HCT116 (cell line): ENCODE measurements around the gene ADGRV1. TPM values are rescaled to one million over a fixed set of nuclear protein-coding genes. Genes with fewer than 3 reads are reported as not detected.

Experiments used
- ATAC-seq: fragments of 200-7000 bp; cut with Tn5 transposase; 2 replicates; pipeline ENCODE4 v1.9.1; 2020; ENCODE audit warnings: mild to moderate bottlenecking, moderate library complexity
- BruUV-seq: library from RNA; stranded (reverse); fragments of 400-500 nt; replicated peaks from 2 replicates; lab custom pipeline; 2021; lab: Mats Ljungman, UMichigan
- CTCF ChIA-PET: fragments of 300-600 bp; sonication (Branson Sonifier 250); formaldehyde crosslinking; loops from one replicate; lab custom pipeline; 2021; ENCODE audit warnings: antibody characterized with exemption; lab: Charles Lee
- POLR2A ChIA-PET: fragments of 300-600, 350-600 bp; sonication (Branson Sonifier 250); formaldehyde crosslinking; loops from one replicate; lab custom pipeline; 2021; ENCODE audit warnings: antibody characterized with exemption; lab: Charles Lee
- RAD21 ChIA-PET, 2 experiments: fragments of 300-600 bp; sonication (Branson Sonifier 250); formaldehyde crosslinking; loops; one replicate each; lab custom pipeline; 2023; ENCODE audit warnings: low total read pairs in 2 of 2; ENCODE audit not compliant: uncharacterized antibody in 2 of 2, unreplicated experiment in 2 of 2, low non-redundant PET in 1 of 2; lab: Charles Lee
- DNase-seq: peaks from one replicate; pipeline ENCODE4 v3.0.0-alpha.2; 2010; ENCODE audit warnings: low read depth, low spot score
- H2AFZ ChIP-seq: fragments of 200-600 bp; shearing (Covaris generic), sonication (generic); 2 replicates; pipeline ENCODE4 v1.6.1; 2017; ENCODE audit warnings: low read depth, mixed run types, mixed read lengths, antibody characterized with exemption, low read length; ENCODE audit not compliant: poor library complexity, severe bottlenecking
- H3K27ac ChIP-seq: 2 replicates; pipeline ENCODE4 v1.5.1; 2012; ENCODE audit warnings: low read depth, low read length
- H3K27me3 ChIP-seq: fragments of 200-600 bp; sonication (generic); 2 replicates; pipeline ENCODE4 v1.6.1; 2016; ENCODE audit warnings: mixed run types, low read length, mixed read lengths; ENCODE audit not compliant: insufficient read depth
- H3K36me3 ChIP-seq, 2 experiments: fragments of 200-500 bp in 1 of 2; fragments of 200-600 bp in 1 of 2; sonication (Bioruptor generic) in 1 of 2; sonication (generic) in 1 of 2; 2 replicates each; pipeline versions ENCODE4 v1.5.1 to v1.6.1; 2014 to 2016; ENCODE audit warnings: low read length in 2 of 2, inconsistent platforms in 1 of 2, mixed read lengths in 1 of 2, mixed run types in 1 of 2; ENCODE audit not compliant: insufficient read depth in 2 of 2, control insufficient read depth in 1 of 2
- H3K4me1 ChIP-seq, 2 experiments: fragments of 200-600 bp in 1 of 2; sonication (generic) in 1 of 2; 2 replicates each; pipeline versions ENCODE4 v1.5.1 to v1.6.1; 2012 to 2017; ENCODE audit warnings: low read length in 2 of 2, inconsistent platforms in 1 of 2, mild to moderate bottlenecking in 1 of 2, mixed read lengths in 1 of 2, mixed run types in 1 of 2, moderate library complexity in 1 of 2; ENCODE audit not compliant: insufficient read depth in 2 of 2, control insufficient read depth in 1 of 2
- H3K4me2 ChIP-seq: fragments of 200-600 bp; sonication (generic); 2 replicates; pipeline ENCODE4 v1.6.1; 2017; ENCODE audit warnings: mixed run types, low read length, mixed read lengths
- H3K4me3 ChIP-seq, 2 experiments: fragments of 200-600 bp in 1 of 2; sonication (generic) in 1 of 2; replicated peaks in 1 of 2; 2 replicates each; pipeline ENCODE4 v1.5.1; 2011 to 2016; ENCODE audit warnings: low read length in 2 of 2, control low read depth in 1 of 2, low read depth in 1 of 2, mild to moderate bottlenecking in 1 of 2, mixed read lengths in 1 of 2, mixed run types in 1 of 2
- H3K79me2 ChIP-seq: fragments of 200-600 bp; sonication (generic); 2 replicates; pipeline ENCODE4 v1.6.1; 2017; ENCODE audit warnings: mild to moderate bottlenecking, mixed run types, low read length, moderate library complexity, mixed read lengths; ENCODE audit not compliant: insufficient read depth
- H3K9ac ChIP-seq: fragments of 200-600 bp; sonication (generic); 2 replicates; pipeline ENCODE4 v1.6.1; 2016; ENCODE audit warnings: low read length, mixed read lengths
- H3K9me2 ChIP-seq: fragments of 200-600 bp; sonication (generic), shearing (Covaris generic); 2 replicates; pipeline ENCODE4 v1.6.1; 2017; ENCODE audit warnings: mixed run types, mild to moderate bottlenecking, moderate library complexity; ENCODE audit not compliant: insufficient read depth
- H3K9me3 ChIP-seq, 2 experiments: fragments of 200-500 bp in 1 of 2; fragments of 200-600 bp in 1 of 2; sonication (Bioruptor generic) in 1 of 2; sonication (generic) in 1 of 2; 2 replicates each; pipeline ENCODE4 v1.6.1; 2014 to 2017; ENCODE audit warnings: low read length in 2 of 2, mixed read lengths in 2 of 2, inconsistent platforms in 1 of 2, low read depth in 1 of 2, mild to moderate bottlenecking in 1 of 2, mixed run types in 1 of 2, moderate library complexity in 1 of 2; ENCODE audit not compliant: control insufficient read depth in 1 of 2, insufficient read depth in 1 of 2
- H4K20me1 ChIP-seq: fragments of 200-600 bp; sonication (generic), shearing (Covaris generic); 2 replicates; pipeline ENCODE4 v1.6.1; 2017; ENCODE audit warnings: mixed run types, mild to moderate bottlenecking, moderate library complexity; ENCODE audit not compliant: insufficient read depth
- CEBPB ChIP-seq: IDR thresholded peaks from 2 replicates; pipeline ENCODE4 v1.6.1; 2012; ENCODE audit warnings: low read depth
- EZH2 ChIP-seq: fragments of 200-600 bp; sonication (generic); IDR thresholded peaks from 2 replicates; pipeline ENCODE4 v1.6.1; 2017; ENCODE audit warnings: antibody characterized with exemption, mixed run types
- EZH2phosphoT487 ChIP-seq: fragments of 200-600 bp; IDR thresholded peaks from 2 replicates; pipeline ENCODE4 v1.6.1; 2018; ENCODE audit warnings: antibody characterized with exemption, borderline replicate concordance
- JUND ChIP-seq: IDR thresholded peaks from 2 replicates; pipeline ENCODE4 v1.6.1; 2012
- POLR2A ChIP-seq: IDR thresholded peaks from 2 replicates; pipeline ENCODE4 v1.7.0; 2011; ENCODE audit warnings: borderline replicate concordance; ENCODE audit not compliant: insufficient read depth, insufficient read length; ENCODE audit errors: extremely low read depth
- RAD21 ChIP-seq: IDR thresholded peaks from 2 replicates; pipeline ENCODE4 v1.6.1; 2012; ENCODE audit warnings: low read depth, mild to moderate bottlenecking
- SIN3A ChIP-seq: IDR thresholded peaks from 2 replicates; pipeline ENCODE4 v1.6.1; 2012; ENCODE audit warnings: low read depth
- SRF ChIP-seq: IDR thresholded peaks from 2 replicates; pipeline ENCODE4 v1.6.1; 2012; ENCODE audit warnings: low read depth
- YY1 ChIP-seq: IDR thresholded peaks from 2 replicates; pipeline ENCODE4 v1.6.1; 2011; ENCODE audit warnings: low read length, low read depth, moderate library complexity, mild to moderate bottlenecking; ENCODE audit not compliant: insufficient replicate concordance; ENCODE audit errors: extremely low read depth
- ZFX ChIP-seq: fragments of 450-650 bp; IDR thresholded peaks from 2 replicates; pipeline ENCODE4 v1.6.1; 2017
- ZNF274 ChIP-seq: fragments of 200-500 bp; sonication (Bioruptor generic); IDR thresholded peaks from 2 replicates; pipeline ENCODE4 v1.6.1; 2014; ENCODE audit warnings: mild to moderate bottlenecking, low read depth, low read length, inconsistent platforms
- intact Hi-C: fragments of 100-400 bp; cut with micrococcal nuclease; formaldehyde crosslinking; loops from 2 replicates; pipeline ENCODE4 v1.10.0; 2022
- total RNA-seq: library from RNA; stranded (reverse); gene quantifications from one replicate; pipeline ENCODE4 v1.2.1, GENCODE V29; 2021; ENCODE audit not compliant: unreplicated experiment
- TF ChIP-seq, protein P1 (sequence below): IDR thresholded peaks from 2 replicates; pipeline ENCODE4 v1.6.1; 2012
- TF ChIP-seq, protein P2 (sequence below): IDR thresholded peaks from 2 replicates; pipeline ENCODE4 v1.6.1; 2012

The ADGRV1 gene
- total RNA-seq, 1 experiment from 2014 or later: 6.0 TPM

- H3K27me3 ChIP-seq: no peaks in the 10 kb centered on the region
- TF ChIP-seq YY1: no peak
- no peak for TF ChIP-seq ZNF274
- TF ChIP-seq CEBPB: no peak
- no peak for TF ChIP-seq EZH2phosphoT487
- TF ChIP-seq SIN3A: no peak
- TF ChIP-seq EZH2: no peak
- TF ChIP-seq SRF: no peak
- TF ChIP-seq ZFX: no peak
- no peak for TF ChIP-seq JUND
- TF ChIP-seq, protein P1, sequence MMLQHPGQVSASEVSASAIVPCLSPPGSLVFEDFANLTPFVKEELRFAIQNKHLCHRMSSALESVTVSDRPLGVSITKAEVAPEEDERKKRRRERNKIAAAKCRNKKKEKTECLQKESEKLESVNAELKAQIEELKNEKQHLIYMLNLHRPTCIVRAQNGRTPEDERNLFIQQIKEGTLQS: no peak
- TF ChIP-seq RAD21: no peak
- TF ChIP-seq, protein P2, sequence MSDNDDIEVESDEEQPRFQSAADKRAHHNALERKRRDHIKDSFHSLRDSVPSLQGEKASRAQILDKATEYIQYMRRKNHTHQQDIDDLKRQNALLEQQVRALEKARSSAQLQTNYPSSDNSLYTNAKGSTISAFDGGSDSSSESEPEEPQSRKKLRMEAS: no peak
- RAD21 ChIA-PET: no interaction called here
- H4K20me1 ChIP-seq: no peaks in the 10 kb centered on the region
- no peak overlapping the region for H3K27ac ChIP-seq
- H3K9ac ChIP-seq: no peak overlapping the region
- H2AFZ ChIP-seq: no peak overlapping the region
- no TSS peak for BruUV-seq
- CTCF ChIA-PET: no interaction called here
- H3K9me2 ChIP-seq: no peaks in the 10 kb centered on the region
- no peak overlapping the region for H3K4me2 ChIP-seq
- H3K4me3 ChIP-seq: no peak overlapping the region
- DNase-seq (no peak), ATAC-seq (no peak)
- peaks cover 0 to 7% of the 10 kb centered on the region in 2 experiments; a peak in 2 of 4 replicates for H3K4me1 ChIP-seq
- POLR2A ChIA-PET: no interaction called here
- no peaks in the 10 kb centered on the region for H3K9me3 ChIP-seq
- no peaks in the 10 kb centered on the region for H3K36me3 ChIP-seq
- H3K79me2 ChIP-seq: no peaks in the 10 kb centered on the region
- intact Hi-C loops: no loop called here
These were observed 621.9 kb downstream of the ADGRV1 start for GRCh38 chr5:91180506-91180905.

GRCh38 chr5:91182763-91183162 is 624.2 kb downstream of the ADGRV1 start:
- H2AFZ ChIP-seq: peak overlapping the region; percentile 38
- H3K36me3 ChIP-seq: no peaks in the 10 kb centered on the region
- H3K4me2 ChIP-seq: no peak overlapping the region
- TF ChIP-seq RAD21 (peak; percentile 17; the same call in 1 of the 2 replicates), POLR2A (no peak)
- no peak overlapping the region for H3K27ac ChIP-seq
- DNase-seq (no peak), ATAC-seq (peak; percentile 54; the same call in 1 of the 2 replicates)
- H3K9me3 ChIP-seq: no peaks in the 10 kb centered on the region
- peaks cover 0 to 7% of the 10 kb centered on the region in 2 experiments; a peak in 2 of 4 replicates for H3K4me1 ChIP-seq
- no peak overlapping the region for H3K4me3 ChIP-seq
- ChIA-PET CTCF (interaction anchor here (0.7 to 1.3 kb wide), 4 partner anchors 8 to 237 kb away, joined by 3 to 5 read pairs (median 3); no protein-coding TSS in a partner anchor), RAD21 (no interaction called here), POLR2A (no interaction called here)
- BruUV-seq: no TSS peak
- no peaks in the 10 kb centered on the region for H3K27me3 ChIP-seq
- no peaks in the 10 kb centered on the region for H3K79me2 ChIP-seq
- H4K20me1 ChIP-seq: no peaks in the 10 kb centered on the region
- intact Hi-C loops: no loop called here
- H3K9ac ChIP-seq: no peak overlapping the region
- no peaks in the 10 kb centered on the region for H3K9me2 ChIP-seq
